Tibial nerve (tissue), 4 donors: ENCODE data around the gene NXPH2. TPM values are rescaled to one million over a fixed set of nuclear protein-coding genes. Genes with fewer than 3 reads are reported as not detected.

Experiments used
- DNase-seq, 2 donors: peaks; one replicate each; pipeline ENCODE4 v3.0.0-alpha.2; 2019; ENCODE audit warnings: low spot score in 2 of 2
- H3K27ac ChIP-seq, 4 donors: fragments of 200-600 bp; sonication (generic) in 3 of 4; one replicate each; pipeline ENCODE4 v1.5.1; 2017 to 2019; ENCODE audit warnings: mild to moderate bottlenecking in 1 of 4
- H3K27me3 ChIP-seq, 2 donors: fragments of 200-600 bp; sonication (generic) in 1 of 2; one replicate each; pipeline versions ENCODE4 v1.5.1 to v1.6.0; 2017 to 2019
- H3K36me3 ChIP-seq, 3 donors: fragments of 200-600 bp; sonication (generic); one replicate each; pipeline ENCODE4 v1.5.1; 2018 to 2019
- H3K4me1 ChIP-seq, 4 donors: fragments of 200-600 bp; sonication (generic) in 3 of 4; one replicate each; pipeline ENCODE4 v1.5.1; 2017 to 2019
- H3K4me3 ChIP-seq, 4 donors: fragments of 200-600 bp; sonication (generic) in 3 of 4; one replicate each; pipeline ENCODE4 v1.5.1; 2017 to 2019; ENCODE audit warnings: mild to moderate bottlenecking in 1 of 4, moderate library complexity in 1 of 4
- H3K9me3 ChIP-seq, 4 donors: fragments of 200-600 bp; sonication (generic) in 3 of 4; one replicate each; pipeline ENCODE4 v1.5.1; 2017 to 2019
- CTCF ChIP-seq, 5 experiments: fragments of 200-600 bp in 3 of 5; fragments of 450-650 bp in 2 of 5; sonication (generic) in 3 of 5; IDR thresholded peaks; one replicate each; pipeline ENCODE4 v1.5.1; 2016 to 2019; ENCODE audit warnings: antibody characterized with exemption in 5 of 5, mild to moderate bottlenecking in 3 of 5, moderate library complexity in 2 of 5
- EP300 ChIP-seq, 2 donors: sonication (generic); formaldehyde crosslinking; IDR thresholded peaks; one replicate each; pipeline ENCODE4 v1.6.1; 2017; ENCODE audit warnings: antibody characterized with exemption in 2 of 2, mild to moderate bottlenecking in 1 of 2
- POLR2A ChIP-seq, 2 donors: fragments of 450-650 bp; IDR thresholded peaks; one replicate each; pipeline ENCODE4 v1.6.1; 2017; ENCODE audit warnings: antibody characterized with exemption in 2 of 2, mild to moderate bottlenecking in 2 of 2, moderate library complexity in 2 of 2
- WGBS, 2 donors: methylation state at CpG; one replicate each; pipeline ENCODE4 v1.1.5; 2018; 5-methylcytosine and 5-hydroxymethylcytosine counted together
- total RNA-seq, 4 donors: library from RNA; depleted of rRNA; stranded (reverse); fragments of >200 nt; gene quantifications; one replicate each; pipeline ENCODE4 v1.1.0, GENCODE V29; 2016

NXPH2 gene
- total RNA-seq, 4 donors from 2014 or later: not detected

GRCh38 chr2:138676619-138677021, 103.6 kb downstream of the NXPH2 start:
- WGBS, 2 donors: 92 to 100% methylated on average over 2 of the region's 2 CpGs
- no peak overlapping the region for H3K27ac ChIP-seq
- no peaks in the 10 kb centered on the region for H3K27me3 ChIP-seq
- H3K4me1 ChIP-seq: no peaks in the 10 kb centered on the region
- H3K9me3 ChIP-seq: no peaks in the 10 kb centered on the region
- TF ChIP-seq CTCF (IDR thresholded peaks at IDR 0.05) (no peak), EP300 (IDR thresholded peaks at IDR 0.05) (no peak), POLR2A (IDR thresholded peaks at IDR 0.05) (no peak)
- no peak overlapping the region for H3K4me3 ChIP-seq
- DNase-seq: no peak
- no peaks in the 10 kb centered on the region for H3K36me3 ChIP-seq

DNA sequence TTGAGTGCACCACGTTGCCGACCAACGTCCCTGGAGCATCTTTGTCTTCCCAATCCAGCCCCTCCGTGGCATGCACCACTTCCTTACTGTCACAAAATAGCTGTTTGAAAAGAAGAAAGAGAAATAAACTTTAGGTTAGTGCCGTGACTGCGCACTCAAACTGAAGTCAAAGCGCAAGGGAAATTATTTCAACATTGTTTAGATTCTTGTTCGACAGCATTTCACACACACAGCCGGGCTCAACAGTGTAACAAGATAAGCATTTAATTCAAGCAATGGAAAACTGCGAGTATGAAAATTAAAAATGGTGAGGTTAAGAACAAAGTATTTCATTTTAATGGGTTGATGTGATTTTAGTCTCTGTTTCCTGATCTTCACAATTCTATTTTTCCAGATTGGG, 108.6 kb downstream of the NXPH2 start:
- TF ChIP-seq CTCF (IDR thresholded peaks at IDR 0.05): no peak
- TF ChIP-seq EP300 (IDR thresholded peaks at IDR 0.05): no peak
- TF ChIP-seq POLR2A (IDR thresholded peaks at IDR 0.05): no peak
- WGBS, 2 donors: 83 to 88% methylated on average over 10 of the region's 10 CpGs
- Histone ChIP-seq H3K4me3 (no peak overlapping the region), H3K4me1 (no peaks in the 10 kb centered on the region), H3K9me3 (no peaks in the 10 kb centered on the region), H3K27me3 (no peaks in the 10 kb centered on the region), H3K36me3 (no peaks in the 10 kb centered on the region), H3K27ac (no peak overlapping the region)
- no peak for DNase-seq

- TF ChIP-seq EP300 (IDR thresholded peaks at IDR 0.05): no peak
- TF ChIP-seq POLR2A (IDR thresholded peaks at IDR 0.05): no peak
- TF ChIP-seq CTCF (IDR thresholded peaks at IDR 0.05): no peak
- Histone ChIP-seq H3K4me3 (no peak overlapping the region), H3K36me3 (no peaks in the 10 kb centered on the region), H3K27ac (no peak overlapping the region), H3K9me3 (no peaks in the 10 kb centered on the region), H3K27me3 (no peaks in the 10 kb centered on the region), H3K4me1 (no peaks in the 10 kb centered on the region)
- 71 to 80% methylated on average over 5 of the region's 5 CpGs for WGBS, 2 donors
- DNase-seq: no peak
Observed at GRCh38 chr2:138670734-138671133, 109.5 kb downstream of the NXPH2 start.

- no peaks in the 10 kb centered on the region for H3K4me1 ChIP-seq
- H3K4me3 ChIP-seq: no peak overlapping the region
- TF ChIP-seq POLR2A (IDR thresholded peaks at IDR 0.05): no peak
- no peak for TF ChIP-seq EP300 (IDR thresholded peaks at IDR 0.05)
- TF ChIP-seq CTCF (IDR thresholded peaks at IDR 0.05): no peak
- H3K9me3 ChIP-seq: no peaks in the 10 kb centered on the region
- no peaks in the 10 kb centered on the region for H3K36me3 ChIP-seq
- no peak overlapping the region for H3K27ac ChIP-seq
- no peak for DNase-seq
- 58 to 64% methylated on average over 2 of the region's 2 CpGs for WGBS, 2 donors
- H3K27me3 ChIP-seq: no peaks in the 10 kb centered on the region
Observed at GRCh38 chr2:138665937-138666336, 114.3 kb downstream of the NXPH2 start.

GRCh38 chr2:138658187-138658894, 121.8 kb downstream of the NXPH2 start:
- no peaks in the 10 kb centered on the region for H3K9me3 ChIP-seq
- H3K27me3 ChIP-seq: no peaks in the 10 kb centered on the region
- TF ChIP-seq CTCF (IDR thresholded peaks at IDR 0.05): no peak
- TF ChIP-seq EP300 (IDR thresholded peaks at IDR 0.05): no peak
- no peak for TF ChIP-seq POLR2A (IDR thresholded peaks at IDR 0.05)
- no peak for DNase-seq
- no peak overlapping the region for H3K27ac ChIP-seq
- no peaks in the 10 kb centered on the region for H3K36me3 ChIP-seq
- 85 to 87% methylated on average over 3 of the region's 3 CpGs for WGBS, 2 donors
- no peak overlapping the region for H3K4me3 ChIP-seq
- H3K4me1 ChIP-seq: no peaks in the 10 kb centered on the region
